ENCODE results near the gene DPYSL4.

The DPYSL4 gene

DNA sequence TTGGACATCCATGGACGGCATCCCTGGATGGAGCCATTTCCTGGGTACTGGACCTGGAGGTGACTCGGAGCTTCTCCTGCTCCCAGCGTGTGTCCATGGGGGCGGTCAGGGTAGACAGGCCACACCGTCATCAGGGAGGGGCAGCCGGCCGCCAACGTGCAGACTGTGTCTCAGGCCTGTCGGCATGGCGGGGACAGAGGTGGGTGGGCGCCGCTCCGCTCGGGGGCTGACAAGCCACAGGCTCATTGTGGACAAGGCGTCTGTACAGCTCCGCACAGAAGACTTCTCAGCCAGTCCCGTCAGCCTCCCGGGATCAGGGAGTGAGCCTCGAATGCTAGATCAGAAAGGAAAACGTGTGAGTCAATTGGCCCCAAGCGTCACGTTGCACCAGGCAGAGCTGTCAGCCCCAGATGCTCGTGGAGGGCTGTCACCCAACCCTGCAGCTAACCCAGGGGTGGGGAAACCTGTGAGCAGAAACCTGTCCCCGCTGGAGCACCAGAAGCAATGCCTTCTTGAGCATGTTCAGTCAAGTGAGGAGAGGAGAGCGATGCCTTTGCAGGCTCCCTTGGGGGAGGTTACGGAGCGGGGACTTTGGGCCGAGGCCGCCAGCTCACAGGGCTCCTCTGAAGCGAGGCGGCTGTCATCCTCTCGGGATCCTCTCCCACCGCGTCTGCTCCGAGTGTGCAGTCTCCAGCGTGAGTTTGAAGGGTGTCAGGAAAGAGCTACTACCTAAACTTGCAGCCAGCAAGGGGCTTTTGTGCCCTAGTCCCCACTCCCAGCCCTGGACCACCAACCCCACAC lies 16.0 kb upstream of the DPYSL4 start:
- H3K36me3 ChIP-seq (ENCODE audit: control insufficient read depth, low read length) = no peaks in the 10 kb centered on the region
- H3F3A ChIP-seq (ENCODE audit: control insufficient read depth, insufficient read depth) = no peaks in the 10 kb centered on the region
- no peaks in the 10 kb centered on the region for H3K79me2 ChIP-seq (ENCODE audit: control insufficient read depth, low read length)
- H3K4me2 ChIP-seq (ENCODE audit: low read length) = no peak overlapping the region
- no peaks in the 10 kb centered on the region for H3K27me3 ChIP-seq (ENCODE audit: control insufficient read depth, low read length)
- no peaks in the 10 kb centered on the region for H3K9me2 ChIP-seq (replicated peaks; ENCODE audit: control insufficient read depth, low read length)
- no peaks in the 10 kb centered on the region for H4K20me1 ChIP-seq (ENCODE audit: control insufficient read depth, insufficient read depth, low read depth, low read length)
- no peak overlapping the region for H3K4me3 ChIP-seq (ENCODE audit: low read length)
- H3K4me1 ChIP-seq (ENCODE audit: control insufficient read depth, low read length) = no peaks in the 10 kb centered on the region
- TF ChIP-seq EZH2phosphoT487 (IDR thresholded peaks at IDR 0.05; ENCODE audit: borderline replicate concordance, low read length) = no peak
- TF ChIP-seq, protein P1, sequence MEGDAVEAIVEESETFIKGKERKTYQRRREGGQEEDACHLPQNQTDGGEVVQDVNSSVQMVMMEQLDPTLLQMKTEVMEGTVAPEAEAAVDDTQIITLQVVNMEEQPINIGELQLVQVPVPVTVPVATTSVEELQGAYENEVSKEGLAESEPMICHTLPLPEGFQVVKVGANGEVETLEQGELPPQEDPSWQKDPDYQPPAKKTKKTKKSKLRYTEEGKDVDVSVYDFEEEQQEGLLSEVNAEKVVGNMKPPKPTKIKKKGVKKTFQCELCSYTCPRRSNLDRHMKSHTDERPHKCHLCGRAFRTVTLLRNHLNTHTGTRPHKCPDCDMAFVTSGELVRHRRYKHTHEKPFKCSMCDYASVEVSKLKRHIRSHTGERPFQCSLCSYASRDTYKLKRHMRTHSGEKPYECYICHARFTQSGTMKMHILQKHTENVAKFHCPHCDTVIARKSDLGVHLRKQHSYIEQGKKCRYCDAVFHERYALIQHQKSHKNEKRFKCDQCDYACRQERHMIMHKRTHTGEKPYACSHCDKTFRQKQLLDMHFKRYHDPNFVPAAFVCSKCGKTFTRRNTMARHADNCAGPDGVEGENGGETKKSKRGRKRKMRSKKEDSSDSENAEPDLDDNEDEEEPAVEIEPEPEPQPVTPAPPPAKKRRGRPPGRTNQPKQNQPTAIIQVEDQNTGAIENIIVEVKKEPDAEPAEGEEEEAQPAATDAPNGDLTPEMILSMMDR (IDR thresholded peaks at IDR 0.05; ENCODE audit: low read depth, low read length, poor library complexity, severe bottlenecking) = no peak
- H3K9me3 ChIP-seq (ENCODE audit: control insufficient read depth, insufficient read depth, low read length) = peaks cover 9% of the 10 kb centered on the region; the same call in 1 of the 2 replicates
- H3K27ac ChIP-seq (ENCODE audit: low read depth, low read length) = no peak overlapping the region

DNA sequence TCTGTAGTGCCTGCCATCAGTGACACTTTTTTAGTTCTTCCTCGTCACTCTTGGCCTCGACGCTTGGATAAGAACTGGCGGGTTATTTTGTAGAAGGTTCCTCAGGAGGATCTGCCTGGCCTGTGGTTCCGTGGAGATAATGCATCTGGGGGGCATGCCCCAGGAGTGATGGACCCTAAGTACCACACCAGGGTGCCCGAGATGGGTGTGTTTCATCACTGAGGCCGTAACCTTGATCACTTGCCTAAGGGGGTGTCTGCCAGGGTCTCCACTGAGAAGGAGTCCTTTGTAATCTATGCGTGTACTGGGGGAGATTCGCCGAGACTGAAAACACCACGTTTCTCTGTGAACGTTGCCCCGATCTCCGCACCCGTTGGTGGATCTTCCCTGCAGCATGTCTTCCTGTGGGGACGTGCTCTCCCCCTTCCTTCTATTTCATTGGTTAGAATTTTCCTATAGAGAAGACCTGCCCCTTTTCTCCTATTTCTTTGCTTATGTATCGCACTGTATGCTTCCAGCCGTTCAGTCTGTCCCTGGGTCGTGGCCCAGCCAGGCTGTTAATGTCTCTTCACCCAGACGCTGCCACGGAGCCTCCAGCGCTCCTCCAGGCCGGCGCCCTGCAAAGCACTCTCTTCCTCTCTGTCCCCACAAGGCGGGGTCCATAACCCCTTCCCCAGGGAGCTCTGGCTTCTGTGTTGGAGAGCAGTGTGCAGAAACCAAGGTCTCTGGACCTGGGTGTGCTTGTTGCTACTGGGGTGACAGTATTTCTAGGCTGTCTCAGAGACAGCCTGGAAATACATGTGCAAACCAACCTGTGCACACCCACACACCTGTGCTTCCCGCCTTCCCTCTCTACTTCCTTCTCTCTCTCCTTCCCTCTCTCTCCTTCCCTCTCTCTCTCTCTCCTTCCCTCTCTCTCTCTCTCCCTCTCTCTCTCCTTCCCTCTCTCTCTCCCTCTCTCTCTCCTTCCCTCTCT lies 14.4 kb upstream of the DPYSL4 start:
- H3K27me3 ChIP-seq (ENCODE audit: control insufficient read depth, low read length) = no peaks in the 10 kb centered on the region
- H3F3A ChIP-seq (ENCODE audit: control insufficient read depth, insufficient read depth) = no peaks in the 10 kb centered on the region
- TF ChIP-seq EZH2phosphoT487 (IDR thresholded peaks at IDR 0.05; ENCODE audit: borderline replicate concordance, low read length) = no peak
- TF ChIP-seq, protein P1 (IDR thresholded peaks at IDR 0.05; ENCODE audit: low read depth, low read length, poor library complexity, severe bottlenecking) = no peak
- H3K4me3 ChIP-seq (ENCODE audit: low read length) = no peak overlapping the region
- H4K20me1 ChIP-seq (ENCODE audit: control insufficient read depth, insufficient read depth, low read depth, low read length) = no peaks in the 10 kb centered on the region
- no peaks in the 10 kb centered on the region for H3K4me1 ChIP-seq (ENCODE audit: control insufficient read depth, low read length)
- H3K36me3 ChIP-seq (ENCODE audit: control insufficient read depth, low read length) = no peaks in the 10 kb centered on the region
- no peak overlapping the region for H3K27ac ChIP-seq (ENCODE audit: low read depth, low read length)
- H3K4me2 ChIP-seq (ENCODE audit: low read length) = no peak overlapping the region
- peaks cover 9% of the 10 kb centered on the region; the same call in 1 of the 2 replicates for H3K9me3 ChIP-seq (ENCODE audit: control insufficient read depth, insufficient read depth, low read length)
- H3K79me2 ChIP-seq (ENCODE audit: control insufficient read depth, low read length) = no peaks in the 10 kb centered on the region
- H3K9me2 ChIP-seq (replicated peaks; ENCODE audit: control insufficient read depth, low read length) = no peaks in the 10 kb centered on the region

DNA sequence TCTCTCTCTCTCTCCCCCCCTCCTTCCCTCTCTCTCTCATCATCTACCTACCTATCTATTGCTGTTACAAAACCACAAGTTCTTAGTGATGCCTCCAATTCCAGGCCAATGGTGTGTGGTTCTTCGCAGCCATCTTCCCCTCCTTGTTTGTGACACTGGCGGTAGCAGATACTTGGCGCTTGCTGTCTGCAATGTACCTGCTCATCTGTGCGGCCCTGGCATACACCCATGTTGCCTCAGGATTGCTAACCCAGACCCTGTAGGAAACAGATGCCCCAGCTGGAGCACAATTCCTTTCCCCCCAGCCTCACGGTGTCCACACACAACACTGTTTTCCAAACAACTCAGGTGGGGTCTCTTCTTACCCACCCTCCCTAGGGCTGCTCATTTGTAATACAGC lies 13.6 kb upstream of the DPYSL4 start:
- Histone ChIP-seq H3K4me2 (ENCODE audit: low read length) (no peak overlapping the region), H3F3A (ENCODE audit: control insufficient read depth, insufficient read depth) (no peaks in the 10 kb centered on the region), H3K9me3 (ENCODE audit: control insufficient read depth, insufficient read depth, low read length) (peaks cover 9% of the 10 kb centered on the region; the same call in 1 of the 2 replicates)

More for the DNA sequence above, 13.6 kb upstream of the DPYSL4 start:
- H3K27me3 ChIP-seq (ENCODE audit: control insufficient read depth, low read length) = no peaks in the 10 kb centered on the region
- TF ChIP-seq, protein P1 (IDR thresholded peaks at IDR 0.05; ENCODE audit: low read depth, low read length, poor library complexity, severe bottlenecking) = no peak
- TF ChIP-seq EZH2phosphoT487 (IDR thresholded peaks at IDR 0.05; ENCODE audit: borderline replicate concordance, low read length) = no peak
- no peaks in the 10 kb centered on the region for H3K79me2 ChIP-seq (ENCODE audit: control insufficient read depth, low read length)
- no peaks in the 10 kb centered on the region for H3K36me3 ChIP-seq (ENCODE audit: control insufficient read depth, low read length)
- H4K20me1 ChIP-seq (ENCODE audit: control insufficient read depth, insufficient read depth, low read depth, low read length) = no peaks in the 10 kb centered on the region
- H3K4me3 ChIP-seq (ENCODE audit: low read length) = no peak overlapping the region
- H3K4me1 ChIP-seq (ENCODE audit: control insufficient read depth, low read length) = no peaks in the 10 kb centered on the region
- no peaks in the 10 kb centered on the region for H3K9me2 ChIP-seq (replicated peaks; ENCODE audit: control insufficient read depth, low read length)
- no peak overlapping the region for H3K27ac ChIP-seq (ENCODE audit: low read depth, low read length)
